HUES48 (cell line): ENCODE data around the gene SOX5.
"Not testable (repeated sequence)": the region's sequence is repeated elsewhere in the genome, so short reads cannot be mapped to it uniquely, and the experiment has no call there.

Experiments
- H3K27ac ChIP-seq: one replicate; pipeline ENCODE4 v1.7.0; 2013; ENCODE audit warnings: low read depth, low read length, inconsistent platforms
- H3K27me3 ChIP-seq: 2 replicates; pipeline ENCODE4 v1.6.1; 2013; ENCODE audit warnings: mild to moderate bottlenecking, low read length; ENCODE audit not compliant: control insufficient read depth, insufficient read depth
- H3K36me3 ChIP-seq: 2 replicates; pipeline ENCODE4 v1.6.1; 2013; ENCODE audit warnings: low read length; ENCODE audit not compliant: control insufficient read depth, insufficient read depth
- H3K4me1 ChIP-seq: 2 replicates; pipeline ENCODE4 v1.6.1; 2013; ENCODE audit warnings: mild to moderate bottlenecking, low read length; ENCODE audit not compliant: control insufficient read depth, insufficient read depth
- H3K4me3 ChIP-seq: 2 replicates; pipeline ENCODE4 v1.5.1; 2013; ENCODE audit warnings: mild to moderate bottlenecking, low read depth, low read length
- H3K9ac ChIP-seq: 2 replicates; pipeline ENCODE4 v1.6.1; 2013; ENCODE audit warnings: mild to moderate bottlenecking, low read depth, low read length, moderate library complexity
- H3K9me3 ChIP-seq: 2 replicates; pipeline ENCODE4 v1.6.1; 2013; ENCODE audit warnings: low read length; ENCODE audit not compliant: control insufficient read depth, insufficient read depth

SOX5 gene

DNA sequence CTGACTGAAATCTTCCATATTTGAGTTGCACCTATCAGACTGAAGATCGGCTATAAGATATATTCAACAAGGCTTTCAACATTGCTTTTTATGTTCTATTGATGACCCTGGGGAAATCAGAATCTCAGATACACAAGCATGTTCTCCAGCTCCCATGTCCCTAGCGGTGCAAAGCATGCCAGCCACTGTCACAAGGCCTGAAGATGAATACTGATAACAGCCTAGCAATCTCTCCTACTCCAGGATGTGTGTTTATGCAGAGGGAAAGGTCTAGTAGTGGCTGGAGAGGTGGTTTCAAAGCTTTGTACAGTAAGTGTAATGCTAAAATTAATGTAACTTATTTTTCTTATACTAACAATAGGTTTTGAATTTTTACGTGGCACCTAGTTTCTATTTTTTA, 64.6 kb downstream of the SOX5 start:
- Histone ChIP-seq H3K4me1 (no peaks in the 10 kb centered on the region), H3K9ac (no peak overlapping the region), H3K36me3 (no peaks in the 10 kb centered on the region), H3K27me3 (no peaks in the 10 kb centered on the region), H3K9me3 (no peaks in the 10 kb centered on the region), H3K27ac (no peak overlapping the region), H3K4me3 (no peak overlapping the region)

DNA sequence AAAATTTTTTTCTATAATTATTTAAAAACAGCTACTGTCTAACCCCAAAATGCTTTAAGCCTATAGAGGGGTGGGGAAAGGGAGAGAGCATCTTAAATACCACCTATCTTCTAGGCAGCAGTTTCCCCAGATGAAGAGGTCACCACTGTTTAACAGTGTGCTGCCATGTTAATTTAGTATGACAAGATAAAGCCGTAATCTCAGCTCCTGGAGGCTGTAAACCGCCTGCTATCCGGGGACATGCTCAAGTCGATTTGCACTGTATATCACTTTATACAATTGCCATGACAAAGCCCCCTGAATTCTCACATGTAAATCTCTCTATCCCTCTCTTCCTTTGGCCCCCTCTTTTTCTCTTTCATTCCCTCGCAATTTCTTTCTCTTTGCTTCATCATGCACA, 68.5 kb downstream of the SOX5 start:
- no peak overlapping the region for H3K4me3 ChIP-seq
- no peaks in the 10 kb centered on the region for H3K4me1 ChIP-seq
- no peaks in the 10 kb centered on the region for H3K36me3 ChIP-seq
- H3K9me3 ChIP-seq = no peaks in the 10 kb centered on the region
- no peak overlapping the region for H3K9ac ChIP-seq
- H3K27ac ChIP-seq = no peak overlapping the region
- no peaks in the 10 kb centered on the region for H3K27me3 ChIP-seq

DNA sequence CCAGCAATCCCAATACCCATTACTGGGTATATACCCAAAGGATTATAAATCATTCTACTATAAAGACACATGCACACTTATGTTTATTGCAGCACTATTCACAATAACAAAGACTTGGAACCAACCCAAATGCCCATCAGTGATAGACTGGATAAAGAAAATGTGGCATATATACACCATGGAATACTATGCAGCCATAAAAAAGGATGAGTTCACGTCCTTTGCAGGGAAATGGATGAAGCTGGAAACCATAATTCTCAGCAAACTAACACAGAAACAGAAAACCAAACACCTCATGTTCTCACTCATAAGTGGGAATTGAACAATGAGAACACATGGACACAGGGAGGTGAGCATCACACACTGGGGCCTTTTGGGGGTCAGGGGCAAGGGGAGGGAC, 72.9 kb downstream of the SOX5 start:
- not testable (repeated sequence) for H3K36me3 ChIP-seq, H3K4me3 ChIP-seq, H3K4me1 ChIP-seq, H3K27ac ChIP-seq, H3K27me3 ChIP-seq, H3K9ac ChIP-seq, H3K9me3 ChIP-seq

DNA sequence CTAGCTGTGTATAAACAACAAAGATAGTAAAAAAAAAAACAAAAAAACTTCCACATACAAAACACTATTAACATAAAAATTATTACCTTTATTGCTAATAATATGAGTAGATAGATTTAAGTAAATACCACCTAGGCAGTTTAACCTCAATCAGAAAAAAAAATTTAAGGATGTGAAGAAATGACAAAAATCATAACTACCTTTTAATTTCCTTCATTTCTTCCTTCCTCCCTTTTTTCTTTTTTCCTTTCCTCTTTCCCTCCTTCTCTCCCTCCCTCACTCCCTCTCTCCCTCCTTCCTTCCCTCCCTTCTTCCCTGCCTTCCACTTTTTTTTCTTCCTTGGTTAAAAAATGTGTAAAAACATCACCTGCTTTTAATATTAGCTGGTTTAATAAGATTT, 81.7 kb downstream of the SOX5 start:
- H3K27me3 ChIP-seq = no peaks in the 10 kb centered on the region
- no peaks in the 10 kb centered on the region for H3K9me3 ChIP-seq
- no peaks in the 10 kb centered on the region for H3K36me3 ChIP-seq
- H3K4me1 ChIP-seq = no peaks in the 10 kb centered on the region
- no peak overlapping the region for H3K4me3 ChIP-seq
- H3K9ac ChIP-seq = no peak overlapping the region
- no peak overlapping the region for H3K27ac ChIP-seq

DNA sequence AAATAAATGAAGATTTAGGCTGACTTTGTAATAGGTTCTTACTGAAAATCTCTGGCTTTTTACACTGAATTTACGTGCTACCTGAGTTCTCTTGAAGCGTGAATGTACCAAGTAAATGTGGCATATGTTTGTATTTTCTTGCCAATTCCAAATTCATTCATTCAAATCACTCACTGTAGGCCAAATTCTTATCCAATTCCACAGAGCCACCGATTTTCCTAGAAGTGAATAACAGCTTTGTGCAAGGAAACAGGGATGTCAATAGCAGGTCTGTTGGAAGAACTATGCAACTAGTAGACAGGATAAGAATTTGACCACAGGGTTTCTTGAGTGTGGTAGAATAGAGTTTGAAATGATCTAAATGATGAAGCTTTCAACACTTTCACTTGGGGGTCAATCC, 86.8 kb downstream of the SOX5 start:
- no peaks in the 10 kb centered on the region for H3K27me3 ChIP-seq
- H3K9ac ChIP-seq = no peak overlapping the region
- H3K4me1 ChIP-seq = no peaks in the 10 kb centered on the region
- H3K4me3 ChIP-seq = no peak overlapping the region
- no peak overlapping the region for H3K27ac ChIP-seq
- no peaks in the 10 kb centered on the region for H3K36me3 ChIP-seq
- peaks cover 5% of the 10 kb centered on the region; the same call in 1 of the 2 replicates for H3K9me3 ChIP-seq

DNA sequence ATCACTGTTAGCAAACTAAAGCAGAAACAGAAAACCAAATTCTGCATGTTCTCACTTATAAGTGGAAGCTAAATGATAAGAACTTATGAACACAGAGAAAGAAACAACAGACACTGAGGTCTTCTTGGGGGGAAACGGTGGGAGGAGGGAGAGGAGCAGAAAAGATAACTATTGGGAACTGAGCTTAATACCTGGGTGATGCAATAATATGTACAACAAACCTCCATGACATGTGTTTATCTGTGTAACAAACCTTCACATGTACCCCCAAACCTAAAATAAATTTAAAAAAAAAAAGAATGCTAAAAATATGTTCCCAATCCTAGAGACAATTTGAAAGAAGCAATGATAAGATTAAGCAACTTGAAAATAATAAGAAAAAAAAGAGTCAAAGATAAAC, 89.5 kb downstream of the SOX5 start:
- Histone ChIP-seq H3K27ac (no peak overlapping the region), H3K27me3 (no peaks in the 10 kb centered on the region), H3K4me3 (no peak overlapping the region), H3K9ac (no peak overlapping the region), H3K9me3 (peaks cover 5% of the 10 kb centered on the region; the same call in 1 of the 2 replicates), H3K36me3 (no peaks in the 10 kb centered on the region), H3K4me1 (no peaks in the 10 kb centered on the region)

DNA sequence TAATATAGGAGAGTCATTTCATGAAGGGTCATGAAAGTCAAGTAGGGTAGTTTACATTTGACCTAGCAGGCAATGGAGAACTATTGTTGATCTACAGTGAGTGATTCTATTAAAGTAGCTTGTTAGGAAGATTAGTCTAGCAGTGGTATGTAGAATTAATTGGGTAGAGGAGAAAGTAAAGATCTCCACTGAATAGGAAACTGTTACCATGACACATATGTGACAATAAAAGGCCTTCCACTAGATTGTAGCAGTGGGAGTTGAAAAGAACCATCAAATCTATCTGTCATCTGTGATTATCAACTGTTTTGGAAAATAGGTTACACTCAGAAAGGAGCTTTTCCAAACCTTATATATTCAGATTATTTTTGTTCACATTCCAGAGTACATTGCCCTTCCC, 92.3 kb downstream of the SOX5 start:
- no peaks in the 10 kb centered on the region for H3K36me3 ChIP-seq
- H3K9me3 ChIP-seq = peaks cover 5% of the 10 kb centered on the region; the same call in 1 of the 2 replicates
- H3K4me3 ChIP-seq = no peak overlapping the region
- H3K27ac ChIP-seq = no peak overlapping the region
- H3K9ac ChIP-seq = no peak overlapping the region
- no peaks in the 10 kb centered on the region for H3K27me3 ChIP-seq
- peaks cover 3% of the 10 kb centered on the region for H3K4me1 ChIP-seq

DNA sequence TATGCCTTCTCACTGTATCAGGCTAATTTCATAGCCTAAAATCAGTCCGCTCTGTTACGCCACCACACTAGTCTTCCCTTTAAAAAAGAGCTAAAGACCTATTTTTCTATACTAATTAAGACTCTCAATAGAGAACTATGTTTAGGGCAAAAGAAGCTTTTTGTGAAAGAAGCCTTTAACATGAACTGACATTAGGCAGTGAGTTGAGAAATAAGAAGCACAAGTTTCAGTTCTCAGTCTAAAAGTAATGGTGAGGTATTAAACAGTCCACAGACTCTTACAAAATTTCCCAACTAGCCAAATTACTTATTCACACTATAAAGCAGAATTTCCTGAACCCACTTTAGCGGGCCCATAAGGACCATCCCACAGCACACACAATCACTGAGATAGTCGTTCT, 93.7 kb downstream of the SOX5 start:
- Histone ChIP-seq H3K4me3 (no peak overlapping the region), H3K9me3 (peaks cover 5% of the 10 kb centered on the region; the same call in 1 of the 2 replicates), H3K27me3 (no peaks in the 10 kb centered on the region), H3K4me1 (peaks cover 3% of the 10 kb centered on the region), H3K36me3 (no peaks in the 10 kb centered on the region), H3K9ac (no peak overlapping the region), H3K27ac (no peak overlapping the region)

DNA sequence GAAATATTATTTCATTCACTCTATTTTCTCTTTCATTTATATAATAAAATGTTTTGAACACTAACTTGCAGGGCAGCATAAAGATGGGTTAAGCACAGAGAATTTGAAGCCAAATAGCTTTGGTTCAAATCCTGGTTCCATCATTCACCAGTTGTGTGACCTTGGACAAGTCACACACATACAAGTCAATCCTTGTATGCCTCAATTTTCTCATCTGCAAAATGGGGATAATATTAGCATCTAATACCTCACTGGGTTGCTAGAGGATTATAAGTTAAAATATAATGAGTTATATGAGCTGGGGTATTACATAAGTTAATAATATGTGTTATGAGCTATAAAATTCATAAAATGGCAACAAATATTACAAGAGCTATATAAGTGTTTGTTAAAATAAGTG, 94.9 kb downstream of the SOX5 start:
- Histone ChIP-seq H3K4me3 (no peak overlapping the region), H3K27me3 (no peaks in the 10 kb centered on the region), H3K36me3 (no peaks in the 10 kb centered on the region), H3K9ac (no peak overlapping the region), H3K4me1 (peaks cover 3% of the 10 kb centered on the region), H3K9me3 (peaks cover 5% of the 10 kb centered on the region; the same call in 1 of the 2 replicates), H3K27ac (no peak overlapping the region)

DNA sequence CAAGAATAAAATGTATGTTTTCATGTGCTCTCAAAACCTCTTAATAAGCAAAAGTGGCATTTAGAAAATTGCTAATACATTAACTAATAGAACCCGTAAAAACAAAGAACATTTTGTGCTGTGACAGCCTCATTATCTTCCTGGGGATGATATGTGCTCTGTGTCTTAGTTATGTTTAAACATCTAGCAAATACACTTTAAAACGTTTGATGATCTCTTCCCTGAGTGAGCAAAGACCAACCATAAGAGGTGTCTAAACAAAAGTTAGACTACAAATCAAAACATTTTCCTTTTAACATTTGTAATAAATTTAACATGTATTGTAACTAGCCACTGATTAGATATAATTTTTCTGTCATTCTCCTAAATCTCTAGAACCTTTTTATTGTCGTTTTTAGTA, 95.8 kb downstream of the SOX5 start:
- Histone ChIP-seq H3K27ac (no peak overlapping the region), H3K9ac (no peak overlapping the region), H3K9me3 (no peaks in the 10 kb centered on the region; the same call in 1 of the 2 replicates), H3K4me3 (no peak overlapping the region), H3K27me3 (no peaks in the 10 kb centered on the region), H3K36me3 (no peaks in the 10 kb centered on the region), H3K4me1 (peaks cover 3% of the 10 kb centered on the region)

DNA sequence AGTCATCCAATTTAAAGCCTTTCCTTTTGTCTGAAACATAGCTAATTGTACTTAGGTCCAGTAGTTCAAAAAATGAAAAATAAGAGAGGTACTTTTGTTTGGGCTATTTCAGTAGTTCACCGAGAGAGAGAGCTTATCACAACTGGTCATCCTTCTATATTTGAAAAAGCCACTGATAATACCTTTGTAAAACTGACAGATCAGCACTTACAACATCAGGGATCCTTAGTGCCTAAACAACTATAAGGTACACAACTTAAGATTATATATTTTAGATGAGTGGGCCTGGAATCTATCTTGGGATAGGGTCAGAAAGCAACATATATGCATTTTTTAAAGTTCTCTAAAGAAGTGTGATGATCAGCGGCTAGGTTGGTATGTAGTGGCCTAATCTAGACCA, 97.9 kb downstream of the SOX5 start:
- no peak overlapping the region for H3K4me3 ChIP-seq
- no peak overlapping the region for H3K9ac ChIP-seq
- no peaks in the 10 kb centered on the region for H3K27me3 ChIP-seq
- no peaks in the 10 kb centered on the region for H3K36me3 ChIP-seq
- no peak overlapping the region for H3K27ac ChIP-seq
- H3K4me1 ChIP-seq = peaks cover 3% of the 10 kb centered on the region
- no peaks in the 10 kb centered on the region for H3K9me3 ChIP-seq

DNA sequence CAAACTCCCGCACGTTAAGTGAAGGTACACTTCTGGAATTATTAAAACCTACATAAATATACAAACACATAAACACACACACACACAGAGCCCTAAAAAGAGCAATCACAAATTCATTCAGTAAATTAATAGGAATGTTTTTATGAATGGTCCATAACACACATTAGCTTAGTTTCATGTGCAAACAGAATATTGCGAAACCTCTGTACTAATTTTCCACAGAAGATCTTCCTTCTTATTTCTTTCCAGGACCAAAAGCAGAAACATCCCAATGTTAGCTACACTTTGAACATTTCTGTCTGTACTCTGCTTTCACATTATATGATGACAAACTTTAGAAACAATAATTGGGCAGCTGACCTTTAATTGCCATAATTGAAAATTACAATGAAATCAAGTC, 101.6 kb downstream of the SOX5 start:
- Histone ChIP-seq H3K36me3 (no peaks in the 10 kb centered on the region), H3K9ac (no peak overlapping the region), H3K9me3 (no peaks in the 10 kb centered on the region), H3K27ac (no peak overlapping the region), H3K4me1 (peaks cover 3% of the 10 kb centered on the region), H3K4me3 (no peak overlapping the region), H3K27me3 (no peaks in the 10 kb centered on the region)
